Measurements from ENCODE around the gene LILRA6.
"Not testable (repeated sequence)": the region's sequence is repeated elsewhere in the genome, so short reads cannot be mapped to it uniquely, and the experiment has no call there.

Gene LILRA6

DNA sequence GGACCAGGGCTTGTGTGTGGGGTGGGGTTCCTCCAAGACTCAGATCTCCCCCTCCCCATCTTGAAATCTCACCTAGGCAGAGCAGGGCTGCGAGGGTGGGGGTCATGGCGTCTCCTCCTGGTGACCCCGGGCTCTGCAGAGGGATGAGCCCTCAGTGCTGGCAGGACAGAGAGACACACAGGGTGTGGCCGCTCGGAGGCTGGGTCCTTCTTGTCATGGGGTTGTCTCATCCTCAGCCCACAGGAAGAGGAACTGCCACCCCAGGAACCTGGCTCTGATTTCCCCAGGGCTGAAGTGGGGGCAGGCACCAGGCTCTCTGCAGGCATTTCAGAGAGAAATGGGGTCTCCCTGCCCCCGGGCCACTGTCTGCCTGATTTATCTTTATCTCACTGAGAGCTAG, at the start of gene LILRA6:
LILRA6 (minus strand) TSS at position 145 of the 400 bp plus-strand sequence.
- DNase-seq, result not testable (repeated sequence)

- DNase-seq, result not testable (repeated sequence)
Measured at GRCh38 chr19:54289160-54289559, 46.6 kb upstream of the LILRA6 start.

DNA sequence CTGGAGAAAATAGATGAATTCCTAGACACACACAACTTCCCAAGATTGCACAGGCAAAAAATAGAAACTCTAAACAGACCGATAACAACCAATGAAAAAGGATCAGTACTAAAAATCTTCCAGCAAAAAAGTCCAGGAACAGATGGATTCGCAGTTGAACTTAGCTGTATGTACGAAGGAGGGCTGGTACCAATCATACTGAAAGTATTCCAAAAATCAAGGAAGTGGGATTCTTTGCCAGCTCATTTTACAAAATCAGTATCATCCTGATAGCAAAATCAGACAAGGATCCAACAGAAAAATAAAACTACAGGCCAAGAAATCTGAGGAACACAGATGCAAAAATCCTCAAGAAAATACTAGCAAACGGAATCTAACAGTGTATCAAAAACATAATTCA, 44.9 kb upstream of the LILRA6 start:
- DNase-seq, result no peak

DNA sequence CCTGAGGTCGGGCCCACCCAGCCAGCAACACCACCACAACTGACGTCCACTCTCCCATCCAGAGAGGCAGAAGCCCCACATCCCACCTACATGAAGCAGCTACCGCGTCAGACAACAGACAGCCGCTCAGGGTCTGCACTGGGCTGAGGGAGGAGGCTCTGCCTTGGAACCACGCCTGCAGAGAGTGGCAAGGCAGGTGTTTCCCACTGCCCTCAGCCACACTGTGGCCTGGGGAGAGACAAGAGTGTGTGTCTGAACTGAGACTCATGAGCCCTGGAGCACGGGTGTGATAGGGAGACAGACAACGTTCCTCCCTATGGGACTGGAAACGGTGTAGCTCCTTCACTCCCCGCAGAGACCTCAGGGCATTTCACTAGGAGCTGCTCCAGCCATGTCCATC, 43.7 kb upstream of the LILRA6 start:
- not testable (repeated sequence) for DNase-seq

GRCh38 chr19:54285427-54286056, 43.0 kb upstream of the LILRA6 start:
- DNase-seq, result not testable (repeated sequence)

DNA sequence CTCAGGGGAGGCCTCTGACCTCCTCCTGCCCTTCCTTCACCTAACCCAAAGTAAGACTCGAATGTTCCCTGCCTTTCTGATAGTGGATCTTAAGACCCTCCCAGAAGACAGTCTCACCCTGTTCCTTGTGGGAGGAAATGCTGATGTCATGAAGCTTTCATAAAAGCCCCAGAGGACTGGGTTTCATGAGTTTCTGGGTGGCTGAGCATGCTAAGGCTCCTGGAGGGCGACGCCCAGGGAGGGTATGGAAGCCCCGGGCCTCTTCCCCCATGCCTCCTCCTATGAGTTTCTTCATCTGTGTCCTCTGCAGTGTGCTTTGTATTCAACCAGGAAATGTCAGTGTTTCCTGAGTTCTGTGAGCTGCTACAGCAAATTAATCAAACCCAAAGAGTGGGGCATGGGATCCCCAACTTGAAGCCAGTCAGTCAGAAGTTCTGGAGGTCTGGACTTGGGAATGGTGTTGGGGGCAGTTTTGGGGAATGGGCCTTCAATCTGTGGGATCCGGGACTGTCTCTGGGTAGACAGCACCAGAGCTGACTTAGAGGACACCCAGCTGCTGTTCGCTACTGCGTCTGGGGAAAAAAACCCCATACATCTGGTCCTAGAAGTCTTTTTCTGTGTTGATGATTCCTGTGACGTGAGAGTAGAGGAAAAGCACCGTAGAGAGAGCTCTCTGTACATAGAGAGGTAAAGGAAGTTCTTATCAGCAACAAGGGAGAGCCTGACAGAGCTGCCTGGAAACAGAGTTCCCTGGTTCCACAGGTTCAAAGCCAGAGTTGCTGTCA, 40.3 kb upstream of the LILRA6 start:
- DNase-seq, result no peak

DNA sequence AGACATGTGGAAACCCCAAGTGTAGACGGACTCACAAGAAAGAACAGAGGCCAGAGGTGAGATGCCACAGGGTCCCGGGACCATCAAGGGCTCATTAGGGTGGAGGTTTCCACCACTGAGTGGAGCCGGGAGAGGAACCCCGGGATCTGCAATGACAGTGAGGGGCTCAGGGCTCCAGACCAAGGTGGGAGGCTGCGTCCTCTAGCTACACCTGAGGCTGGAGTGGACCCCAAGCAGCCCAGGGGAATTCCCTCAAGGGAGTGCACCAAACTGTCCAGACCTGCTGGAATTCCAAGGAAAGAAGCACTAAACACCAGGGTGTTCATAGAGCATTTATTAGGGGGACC, 39.1 kb upstream of the LILRA6 start:
- DNase-seq, result not testable (repeated sequence)

DNA sequence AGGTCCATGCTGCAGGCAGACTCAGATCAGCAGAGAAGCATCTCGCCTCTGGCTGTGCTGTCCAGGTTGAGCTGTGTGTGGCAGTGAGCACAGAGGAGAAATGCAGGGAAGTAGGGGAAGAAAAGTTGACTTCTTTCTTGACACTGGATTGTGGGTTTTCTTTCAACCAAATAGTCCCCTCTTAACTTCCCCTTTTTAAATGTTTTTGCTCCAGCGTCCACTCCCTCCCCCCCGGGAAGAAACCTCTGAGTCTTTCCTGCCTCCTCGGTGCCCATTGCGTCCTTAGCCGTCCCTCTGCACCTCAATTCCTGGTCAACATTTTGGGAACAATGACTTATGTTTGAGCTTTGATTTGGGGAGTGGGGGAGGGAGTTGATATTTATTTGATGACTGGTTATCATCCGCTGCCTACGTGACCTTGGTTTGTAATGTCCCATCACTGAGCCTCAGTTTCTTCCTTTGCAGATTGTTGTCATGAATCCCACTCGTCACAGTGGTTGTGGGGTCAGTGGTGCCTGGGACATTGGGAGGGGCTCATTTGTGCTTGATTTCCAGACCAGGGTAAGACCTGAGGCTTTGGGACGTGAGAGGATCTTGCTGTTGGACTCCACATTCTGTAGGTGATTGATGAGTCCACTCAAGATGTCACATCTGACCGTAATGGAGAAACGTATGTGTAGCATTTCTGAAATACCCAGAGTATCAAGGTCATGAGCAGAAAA, 38.6 kb upstream of the LILRA6 start, which contains the start of gene LILRB2:
LILRB2 (minus strand) TSS at position 104 of the 722 bp plus-strand sequence. CDS start 614 bp downstream, outside the sequence.
- no peak for DNase-seq

DNA sequence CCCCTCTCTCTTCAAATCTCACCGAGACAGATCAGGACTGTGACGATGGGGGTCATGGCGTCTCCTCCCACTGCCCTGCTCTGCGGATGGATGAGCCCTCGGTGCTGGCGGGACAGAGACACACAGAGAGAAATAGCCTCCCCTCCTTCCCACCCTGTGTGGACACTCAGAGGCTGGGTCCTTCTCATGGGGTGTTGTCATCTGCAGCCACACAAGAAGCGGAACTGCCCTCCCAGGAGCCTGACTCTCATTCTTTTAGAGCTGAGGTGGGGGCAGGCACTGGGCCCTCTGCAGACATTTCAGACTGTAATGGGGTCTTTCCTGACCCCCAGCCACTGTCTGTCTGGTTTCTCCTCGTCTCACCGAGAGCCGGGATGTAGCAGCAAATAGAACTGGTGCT, 37.9 kb upstream of the LILRA6 start:
- DNase-seq, result not testable (repeated sequence)

DNA sequence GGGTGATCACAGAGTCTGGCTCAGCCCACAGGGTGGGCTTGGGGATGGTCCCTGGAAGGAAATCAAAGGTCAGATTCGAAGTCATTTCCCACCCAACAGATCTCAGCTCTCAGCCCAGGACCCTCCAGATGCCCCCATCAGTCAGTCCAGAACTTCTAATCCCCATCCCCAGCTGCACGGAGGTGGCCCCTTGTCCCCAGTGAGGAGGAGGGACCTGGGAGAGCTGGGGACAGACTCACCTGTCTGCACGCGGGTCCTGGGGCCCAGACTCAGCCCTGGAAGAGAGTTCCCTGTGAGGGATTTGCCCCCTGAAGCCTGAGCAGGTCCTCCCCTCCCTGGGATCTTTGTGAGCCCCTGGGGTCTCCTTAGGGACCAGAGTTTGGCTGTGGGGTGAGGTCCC, 37.4 kb upstream of the LILRA6 start:
- DNase-seq, result not testable (repeated sequence)

- no peak for DNase-seq
Measured at GRCh38 chr19:54279406-54279962, 36.9 kb upstream of the LILRA6 start.

- not testable (repeated sequence) for DNase-seq
Measured at GRCh38 chr19:54278571-54279195, 36.1 kb upstream of the LILRA6 start.

DNA sequence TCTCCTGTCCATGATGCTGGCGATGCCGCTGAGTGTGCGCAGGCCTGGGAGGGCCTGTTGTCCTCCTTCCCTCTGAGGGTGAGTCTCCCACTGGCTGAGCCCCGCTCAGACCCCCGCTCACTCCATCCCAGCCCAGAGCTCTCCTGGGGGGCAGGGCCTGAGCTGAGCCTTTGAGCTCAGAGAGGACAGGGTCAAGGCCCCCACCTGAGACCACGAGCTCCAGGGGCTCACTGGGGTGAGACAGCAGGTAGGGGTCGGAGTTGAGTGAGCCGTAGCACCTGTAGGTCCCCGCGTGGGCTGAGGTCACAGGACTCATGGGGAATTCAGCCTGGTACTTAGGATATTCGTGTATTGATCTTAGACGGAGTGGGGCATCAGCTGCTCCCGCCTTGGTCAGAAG, 35.5 kb upstream of the LILRA6 start:
- not testable (repeated sequence) for DNase-seq

DNA sequence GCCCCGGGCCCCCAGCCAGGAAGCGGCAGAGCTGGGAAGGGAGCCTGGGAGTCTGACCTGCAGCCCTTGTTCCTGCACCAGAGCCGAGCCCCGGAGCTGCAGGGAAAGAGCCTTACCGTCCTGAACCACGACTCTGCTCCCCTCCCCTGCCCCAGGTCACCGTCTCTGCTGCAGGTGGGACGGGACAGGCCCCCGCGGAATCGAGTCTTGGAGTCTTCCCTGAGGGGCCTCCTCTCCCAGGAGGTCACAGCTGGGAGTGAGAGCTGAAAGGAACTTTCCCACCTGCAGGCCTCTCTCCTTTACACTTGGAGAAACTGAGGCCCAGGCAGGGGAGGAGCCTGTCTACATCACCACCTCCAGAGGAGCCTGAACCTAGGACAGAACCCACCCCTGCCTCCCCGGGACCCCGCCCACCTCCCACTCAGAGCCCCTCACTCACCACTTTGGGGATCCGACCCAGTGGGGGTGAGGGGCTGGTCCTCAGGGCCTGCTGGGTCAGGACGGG, 34.6 kb upstream of the LILRA6 start:
- DNase-seq, result not testable (repeated sequence)

DNA sequence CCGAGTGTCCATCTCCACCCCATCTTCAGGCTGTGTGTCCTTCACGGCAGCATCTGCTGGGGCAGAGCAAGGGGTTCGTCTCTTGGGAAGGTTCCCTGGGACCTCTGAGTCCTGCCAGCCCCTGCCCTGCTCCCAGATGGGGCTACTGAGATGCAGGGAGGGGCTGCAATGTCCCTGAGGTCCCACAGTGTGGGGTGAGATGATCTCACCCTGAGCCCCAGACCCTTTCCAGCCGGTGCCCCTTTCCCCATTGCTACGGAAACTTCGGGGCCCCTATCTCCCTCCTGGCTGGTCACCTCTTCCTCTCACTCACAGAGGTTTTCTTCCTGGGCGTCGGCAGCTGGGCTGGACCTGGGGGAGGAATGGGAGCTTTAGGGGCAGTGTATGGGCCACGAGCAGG, 33.4 kb upstream of the LILRA6 start:
- no peak for DNase-seq

DNA sequence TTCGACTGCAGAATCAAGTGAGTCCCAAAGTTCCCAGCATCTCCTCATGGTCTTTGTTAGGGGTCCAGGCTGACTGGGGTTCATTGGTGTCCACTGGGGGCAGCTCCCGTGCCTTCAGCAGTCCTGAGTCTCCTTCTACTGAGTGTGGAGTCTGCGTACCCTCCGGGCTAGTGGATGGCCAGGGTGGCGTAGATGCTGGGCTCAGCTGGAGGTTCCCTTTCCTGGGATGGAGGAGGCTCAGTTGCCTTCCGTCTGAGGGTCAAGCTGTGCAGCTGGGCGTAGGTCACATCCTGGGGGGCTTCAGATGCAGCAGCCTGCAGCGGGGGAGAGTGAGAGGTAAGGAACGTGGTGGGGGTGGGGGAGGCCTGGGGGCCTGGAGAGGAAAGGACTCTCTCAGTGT, 31.9 kb upstream of the LILRA6 start:
- not testable (repeated sequence) for DNase-seq

DNA sequence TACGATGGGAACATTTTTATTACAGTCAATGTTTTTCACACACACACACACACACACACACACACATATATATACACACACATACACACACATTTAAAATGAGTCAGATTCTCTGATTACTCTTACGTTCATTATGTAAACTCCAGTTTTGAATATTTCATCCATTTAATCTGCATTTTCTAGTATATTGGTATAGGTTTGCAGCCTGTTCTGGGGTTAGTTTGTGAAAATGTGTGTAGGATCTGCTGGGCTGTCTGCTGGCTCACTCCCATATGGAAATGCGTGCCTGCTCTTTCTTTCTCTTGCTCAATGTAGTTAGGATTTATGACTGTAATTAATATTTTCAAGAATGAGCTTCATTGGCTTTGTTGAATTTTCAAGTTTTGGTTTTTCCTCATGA, 31.2 kb upstream of the LILRA6 start:
- DNase-seq, result no peak

DNA sequence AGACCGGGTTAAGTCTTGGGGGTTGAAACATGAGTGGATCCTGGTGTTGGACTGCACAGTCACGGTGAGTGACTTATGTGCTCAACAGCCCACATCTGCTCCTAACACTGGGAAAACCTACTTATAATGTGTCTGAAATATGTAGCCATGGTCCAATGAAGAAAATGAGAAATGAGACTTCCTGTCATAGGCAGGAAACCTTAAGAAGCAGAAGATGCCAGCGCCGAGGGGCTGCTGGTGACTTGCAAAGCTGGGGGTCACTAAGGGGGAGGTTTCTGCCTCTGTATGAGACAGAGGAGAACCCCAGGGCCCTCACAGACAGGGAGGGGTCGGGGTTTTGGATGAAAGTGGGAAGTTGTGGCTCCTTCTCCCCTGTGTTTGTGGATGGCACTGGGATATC, 29.6 kb upstream of the LILRA6 start:
- DNase-seq, result not testable (repeated sequence)

- not testable (repeated sequence) for DNase-seq
Measured at GRCh38 chr19:54271587-54271986, 29.0 kb upstream of the LILRA6 start.

- DNase-seq, result no peak
Measured at GRCh38 chr19:54271106-54271505, 28.5 kb upstream of the LILRA6 start.

DNA sequence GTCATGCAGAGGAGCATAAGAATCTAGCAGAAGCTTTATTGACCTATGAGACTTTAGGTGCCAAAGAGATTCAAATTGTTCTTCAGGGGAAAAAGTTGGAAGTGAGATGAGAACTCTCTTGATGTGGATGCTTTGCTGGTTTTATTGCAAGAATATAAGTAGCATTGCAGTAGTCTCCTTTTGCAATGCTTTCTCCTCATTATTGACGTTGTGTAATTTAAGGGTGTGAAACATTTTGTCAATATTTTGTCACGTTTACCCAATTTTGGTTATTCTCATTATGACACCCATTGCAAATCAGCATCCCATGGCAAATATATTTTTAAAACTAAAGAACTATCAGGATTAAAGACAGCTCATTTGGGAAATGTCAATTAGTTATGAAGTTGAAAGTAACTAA, 26.3 kb upstream of the LILRA6 start:
- DNase-seq, result no peak

GRCh38 chr19:54266133-54266532, 23.5 kb upstream of the LILRA6 start:
- DNase-seq, result peak; percentile 86

GRCh38 chr19:54262470-54262869, 19.9 kb upstream of the LILRA6 start:
- no peak for DNase-seq

Measured in activated CD8-positive, alpha-beta memory T cell treated with anti-CD3 and anti-CD28 coated beads for 24 hours (primary cell).